AG10803 (cell line): ENCODE data around the gene COLEC12.

Experiments used
- DNase-seq: peaks from one replicate; pipeline ENCODE4 v3.0.0; 2010; ENCODE audit warnings: low read depth
- H3K4me3 ChIP-seq: 2 replicates; pipeline ENCODE4 v1.5.1; 2011; ENCODE audit warnings: mild to moderate bottlenecking, low read length, control low read depth
- TF ChIP-seq, protein P1 (sequence below): conservative IDR thresholded peaks from 2 replicates; pipeline ENCODE4 v1.5.1; 2011; ENCODE audit warnings: mild to moderate bottlenecking, low read length, control low read depth, inconsistent platforms

The COLEC12 gene

GRCh38 chr18:421247-422155 lies 79.0 kb downstream of the COLEC12 start:
- TF ChIP-seq, protein P1, sequence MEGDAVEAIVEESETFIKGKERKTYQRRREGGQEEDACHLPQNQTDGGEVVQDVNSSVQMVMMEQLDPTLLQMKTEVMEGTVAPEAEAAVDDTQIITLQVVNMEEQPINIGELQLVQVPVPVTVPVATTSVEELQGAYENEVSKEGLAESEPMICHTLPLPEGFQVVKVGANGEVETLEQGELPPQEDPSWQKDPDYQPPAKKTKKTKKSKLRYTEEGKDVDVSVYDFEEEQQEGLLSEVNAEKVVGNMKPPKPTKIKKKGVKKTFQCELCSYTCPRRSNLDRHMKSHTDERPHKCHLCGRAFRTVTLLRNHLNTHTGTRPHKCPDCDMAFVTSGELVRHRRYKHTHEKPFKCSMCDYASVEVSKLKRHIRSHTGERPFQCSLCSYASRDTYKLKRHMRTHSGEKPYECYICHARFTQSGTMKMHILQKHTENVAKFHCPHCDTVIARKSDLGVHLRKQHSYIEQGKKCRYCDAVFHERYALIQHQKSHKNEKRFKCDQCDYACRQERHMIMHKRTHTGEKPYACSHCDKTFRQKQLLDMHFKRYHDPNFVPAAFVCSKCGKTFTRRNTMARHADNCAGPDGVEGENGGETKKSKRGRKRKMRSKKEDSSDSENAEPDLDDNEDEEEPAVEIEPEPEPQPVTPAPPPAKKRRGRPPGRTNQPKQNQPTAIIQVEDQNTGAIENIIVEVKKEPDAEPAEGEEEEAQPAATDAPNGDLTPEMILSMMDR: no peak
- peak; percentile 72 for DNase-seq
- no peak overlapping the region for H3K4me3 ChIP-seq

DNA sequence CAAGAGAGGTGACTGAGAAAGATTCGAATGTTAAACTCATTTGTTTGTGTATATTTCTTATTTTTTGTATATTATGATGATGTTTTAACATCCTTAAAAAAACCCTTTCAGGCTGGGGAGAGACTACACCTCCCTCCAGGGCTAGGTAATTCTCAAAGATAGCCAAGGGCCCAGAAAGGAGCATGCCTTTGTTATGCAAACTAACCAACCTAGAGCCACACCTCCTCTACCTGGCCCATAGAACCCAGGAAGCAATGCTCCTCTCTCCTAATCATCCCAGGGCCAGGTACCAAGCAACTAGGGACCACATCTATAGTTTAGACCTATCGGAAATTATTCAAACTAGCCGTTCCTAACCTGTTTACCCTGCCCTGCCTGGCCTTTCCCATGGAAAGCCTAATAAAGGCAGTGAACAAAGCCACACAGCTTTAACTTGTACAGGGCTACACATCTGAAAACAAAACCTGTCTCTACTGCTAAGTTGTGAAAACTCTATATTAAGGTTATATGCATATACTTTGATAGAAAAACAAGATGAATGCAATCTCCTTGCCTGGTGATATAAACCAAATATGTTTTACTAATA lies 79.7 kb downstream of the COLEC12 start:
- DNase-seq: no peak
- H3K4me3 ChIP-seq: no peak overlapping the region
- TF ChIP-seq, protein P1: no peak

DNA sequence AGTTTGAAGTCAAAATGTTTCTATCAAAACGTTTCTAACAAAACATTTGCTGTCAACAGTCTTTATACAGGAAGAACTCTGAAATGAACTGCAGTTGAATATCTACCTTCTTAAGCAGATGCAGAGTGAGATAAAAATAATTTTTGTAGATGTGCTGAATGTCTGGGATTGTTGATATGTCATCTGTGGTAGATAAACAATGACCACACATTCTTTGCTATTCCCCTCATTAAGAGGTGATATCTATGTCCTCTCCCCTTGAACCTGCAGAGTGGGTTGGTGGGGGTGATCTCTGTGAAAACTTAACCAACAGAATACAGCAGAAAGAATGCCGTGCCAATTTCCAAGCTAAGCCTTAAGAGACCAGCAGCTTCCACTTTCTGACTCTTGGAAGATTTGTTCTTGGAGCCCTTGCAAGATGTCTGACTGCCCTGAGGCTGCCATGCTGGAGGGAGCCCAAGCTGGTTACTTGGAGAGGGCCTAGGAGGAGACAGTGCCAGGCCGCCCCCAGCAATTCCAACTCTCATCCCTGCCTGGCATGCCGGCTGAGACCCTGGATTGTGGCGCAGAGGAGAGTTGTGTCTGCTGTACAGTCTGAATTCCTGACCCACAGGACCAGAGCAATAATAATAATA lies 80.8 kb downstream of the COLEC12 start:
- DNase-seq: no peak
- H3K4me3 ChIP-seq: no peak overlapping the region
- TF ChIP-seq, protein P1: no peak

- TF ChIP-seq, protein P1: no peak
These were observed 83.0 kb downstream of the COLEC12 start for GRCh38 chr18:417495-417894.

DNA sequence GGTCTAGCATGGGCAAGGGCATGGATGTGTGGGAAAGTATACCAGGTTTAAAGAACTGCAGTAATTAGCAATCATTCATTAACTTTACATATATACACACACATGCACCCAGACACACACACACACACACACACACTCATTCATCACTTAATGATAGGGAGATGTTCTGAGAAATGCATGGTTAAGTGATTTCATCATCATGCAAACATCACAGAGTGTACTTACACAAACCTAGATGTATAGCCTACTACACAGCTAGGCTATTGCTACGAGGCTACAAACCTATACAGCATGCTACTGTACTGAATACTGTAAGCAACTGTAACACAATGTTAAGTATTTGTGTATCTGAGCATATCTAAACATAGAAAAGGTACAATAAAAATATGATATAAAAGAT lies 83.6 kb downstream of the COLEC12 start:
- TF ChIP-seq, protein P1: no peak
- no peak for DNase-seq
- H3K4me3 ChIP-seq: no peak overlapping the region

More at GRCh38 chr18:417495-417894, 83.0 kb downstream of the COLEC12 start:
- H3K4me3 ChIP-seq: no peak overlapping the region
- no peak for DNase-seq

DNA sequence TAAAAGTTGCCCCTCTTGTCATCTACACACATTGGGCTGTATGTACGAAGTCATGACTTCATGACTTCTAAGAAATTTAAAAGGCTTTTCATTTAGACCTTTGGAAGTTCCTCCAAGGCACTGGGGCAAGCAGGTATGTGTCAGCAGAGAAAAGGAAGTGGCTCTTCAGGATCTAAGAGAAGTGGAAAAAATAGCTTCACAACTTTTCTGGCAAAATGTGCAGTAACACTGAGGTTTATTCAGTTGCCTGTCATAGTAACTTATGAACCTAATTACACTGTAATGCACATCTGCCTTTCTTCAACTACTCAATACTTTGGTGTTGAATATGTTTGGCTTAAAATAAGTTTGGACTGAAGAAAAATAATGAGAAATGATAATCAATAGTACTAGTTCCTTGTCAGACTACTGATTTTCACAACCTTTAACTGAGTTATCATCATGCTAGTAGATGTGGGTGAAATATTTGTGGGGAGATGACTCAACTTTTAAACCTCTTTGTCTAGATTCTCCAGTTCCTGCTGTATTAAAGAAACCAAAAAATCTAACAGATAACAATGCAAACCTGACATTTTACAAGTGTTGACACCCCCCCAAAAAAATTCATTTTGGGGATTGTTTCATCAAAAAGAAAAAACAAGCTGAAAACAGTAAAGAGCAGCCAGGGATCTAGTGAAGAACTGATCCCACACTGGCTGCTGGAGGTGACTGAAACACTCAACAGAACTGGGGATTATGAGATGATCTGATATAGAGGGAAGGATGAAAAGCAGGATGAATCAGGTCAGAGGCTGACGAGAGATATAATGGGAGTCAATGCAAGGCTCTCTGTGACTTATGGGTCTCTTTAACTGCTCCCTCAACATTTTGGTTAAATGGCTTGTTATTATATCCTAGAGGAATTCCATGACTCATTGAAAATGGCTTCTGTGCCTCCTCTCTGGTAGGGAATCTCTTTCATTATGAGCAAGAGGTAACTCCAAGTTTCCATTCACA lies 84.6 kb downstream of the COLEC12 start:
- no peak overlapping the region for H3K4me3 ChIP-seq
- TF ChIP-seq, protein P1: no peak
- DNase-seq: peak; percentile 85
